Karpas-422 (cell line): Measurements from ENCODE around the gene RNF4. TPM values are rescaled to one million over a fixed set of nuclear protein-coding genes. Genes with fewer than 3 reads are reported as not detected.
"Not testable (repeated sequence)": the region's sequence is repeated elsewhere in the genome, so short reads cannot be mapped to it uniquely, and the experiment has no call there.

Experiments
- DNase-seq: peaks from one replicate; pipeline ENCODE4 v3.0.0-alpha.2; 2015
- H2AFZ ChIP-seq: fragments of 200-600 bp; sonication (generic); 2 replicates; pipeline ENCODE4 v1.6.1; 2014; ENCODE audit warnings: antibody characterized with exemption, low read length, mixed read lengths
- H3K27ac ChIP-seq: fragments of 200-600 bp; sonication (generic); 2 replicates; pipeline ENCODE4 v1.5.1; 2014; ENCODE audit warnings: mild to moderate bottlenecking, low read length, moderate library complexity
- H3K27me3 ChIP-seq: fragments of 200-600 bp; sonication (generic); 2 replicates; pipeline ENCODE4 v1.6.1; 2014; ENCODE audit warnings: low read length, mixed read lengths
- H3K36me3 ChIP-seq: fragments of 200-600 bp; sonication (generic); 2 replicates; pipeline ENCODE4 v1.6.1; 2014; ENCODE audit warnings: low read length, mixed read lengths; ENCODE audit not compliant: insufficient read depth
- H3K4me1 ChIP-seq: fragments of 200-600 bp; sonication (generic); 2 replicates; pipeline ENCODE4 v1.6.1; 2014; ENCODE audit warnings: mild to moderate bottlenecking, low read length, mixed read lengths
- H3K4me2 ChIP-seq: fragments of 200-600 bp; sonication (generic); 2 replicates; pipeline ENCODE4 v1.6.1; 2014; ENCODE audit warnings: low read length, low read depth, mild to moderate bottlenecking; ENCODE audit not compliant: poor library complexity, severe bottlenecking
- H3K4me3 ChIP-seq: fragments of 200-600 bp; sonication (generic); 2 replicates; pipeline ENCODE4 v1.5.1; 2014; ENCODE audit warnings: mild to moderate bottlenecking, antibody characterized with exemption, low read length, mixed read lengths
- H3K79me2 ChIP-seq: fragments of 200-600 bp; sonication (generic); 2 replicates; pipeline ENCODE4 v1.6.1; 2014; ENCODE audit warnings: mild to moderate bottlenecking, low read length, mixed read lengths
- H3K9ac ChIP-seq: fragments of 200-600 bp; sonication (generic); 2 replicates; pipeline ENCODE4 v1.6.0; 2014; ENCODE audit warnings: low read length
- H3K9me2 ChIP-seq: fragments of 200-600 bp; sonication (generic), shearing (Covaris generic); replicated peaks from 2 replicates; pipeline ENCODE4 v1.6.0; 2014; ENCODE audit warnings: mild to moderate bottlenecking, low read length, moderate library complexity; ENCODE audit not compliant: insufficient read depth
- H3K9me3 ChIP-seq: fragments of 300-700, 200-600 bp; sonication (generic); 2 replicates; pipeline ENCODE4 v1.6.1; 2014; ENCODE audit warnings: low read length, mixed read lengths
- H4K20me1 ChIP-seq: fragments of 200-600 bp; sonication (generic); 2 replicates; pipeline ENCODE4 v1.6.1; 2014; ENCODE audit warnings: mild to moderate bottlenecking, antibody characterized with exemption, low read length, low read depth; ENCODE audit not compliant: insufficient read depth
- total RNA-seq: library from RNA; depleted of rRNA; stranded (reverse); fragments of >200 nt; shearing (Covaris generic); gene quantifications from 2 replicates; pipeline ENCODE4 v1.2.3, GENCODE V29; 2014; ENCODE audit warnings: low replicate concordance

The RNF4 gene
- total RNA-seq, 1 experiment from 2014 or later, result 84.8 TPM

GRCh38 chr4:2426711-2427275, 42.1 kb upstream of the RNF4 start:
- Histone ChIP-seq H3K4me2 (no peak overlapping the region), H3K27ac (no peak overlapping the region), H3K36me3 (no peaks in the 10 kb centered on the region), H3K4me3 (no peak overlapping the region), H3K9me3 (no peaks in the 10 kb centered on the region), H3K27me3 (no peaks in the 10 kb centered on the region), H3K9ac (no peak overlapping the region), H2AFZ (no peak overlapping the region), H3K79me2 (no peaks in the 10 kb centered on the region), H3K9me2 (no peaks in the 10 kb centered on the region), H4K20me1 (no peaks in the 10 kb centered on the region; the same call in 1 of the 2 replicates), H3K4me1 (peaks cover 5% of the 10 kb centered on the region)
- DNase-seq, result no peak

GRCh38 chr4:2427383-2428334, 41.2 kb upstream of the RNF4 start:
- no peak overlapping the region for H3K27ac ChIP-seq
- no peaks in the 10 kb centered on the region; the same call in 1 of the 2 replicates for H4K20me1 ChIP-seq
- DNase-seq, result no peak
- H3K9me3 ChIP-seq, result no peaks in the 10 kb centered on the region
- no peak overlapping the region for H3K9ac ChIP-seq
- H3K79me2 ChIP-seq, result no peaks in the 10 kb centered on the region
- no peaks in the 10 kb centered on the region for H3K27me3 ChIP-seq
- H3K4me2 ChIP-seq, result no peak overlapping the region
- H3K9me2 ChIP-seq, result no peaks in the 10 kb centered on the region
- H2AFZ ChIP-seq, result no peak overlapping the region
- no peaks in the 10 kb centered on the region for H3K36me3 ChIP-seq
- no peak overlapping the region for H3K4me3 ChIP-seq
- H3K4me1 ChIP-seq, result no peaks in the 10 kb centered on the region

- Histone ChIP-seq H3K9me3 (no peaks in the 10 kb centered on the region), H3K4me3 (no peak overlapping the region), H3K4me2 (no peak overlapping the region), H3K36me3 (no peaks in the 10 kb centered on the region), H3K9ac (no peak overlapping the region), H3K27ac (no peak overlapping the region), H3K4me1 (no peaks in the 10 kb centered on the region), H3K9me2 (no peaks in the 10 kb centered on the region), H4K20me1 (no peaks in the 10 kb centered on the region), H3K79me2 (no peaks in the 10 kb centered on the region), H3K27me3 (no peaks in the 10 kb centered on the region), H2AFZ (no peak overlapping the region)
- DNase-seq, result no peak
Observed at GRCh38 chr4:2428496-2429213, 40.3 kb upstream of the RNF4 start.

- DNase-seq, H3K4me2 ChIP-seq, H3K27ac ChIP-seq, H3K79me2 ChIP-seq, H3K27me3 ChIP-seq, H4K20me1 ChIP-seq, H3K4me3 ChIP-seq, H3K9me3 ChIP-seq, H2AFZ ChIP-seq, H3K4me1 ChIP-seq, H3K36me3 ChIP-seq, H3K9me2 ChIP-seq, H3K9ac ChIP-seq: not testable (repeated sequence)
Observed at GRCh38 chr4:2429945-2430757, 38.8 kb upstream of the RNF4 start.

- no peaks in the 10 kb centered on the region for H3K9me3 ChIP-seq
- no peak overlapping the region for H3K4me3 ChIP-seq
- H3K36me3 ChIP-seq, result no peaks in the 10 kb centered on the region
- H3K4me1 ChIP-seq, result no peaks in the 10 kb centered on the region
- no peak overlapping the region for H3K27ac ChIP-seq
- H3K9ac ChIP-seq, result no peak overlapping the region
- DNase-seq, result no peak
- H3K4me2 ChIP-seq, result no peak overlapping the region
- no peak overlapping the region for H2AFZ ChIP-seq
- H3K79me2 ChIP-seq, result no peaks in the 10 kb centered on the region
- no peaks in the 10 kb centered on the region for H3K9me2 ChIP-seq
- no peaks in the 10 kb centered on the region for H4K20me1 ChIP-seq
- H3K27me3 ChIP-seq, result no peaks in the 10 kb centered on the region
Observed at GRCh38 chr4:2432004-2432403, 36.9 kb upstream of the RNF4 start.

GRCh38 chr4:2432991-2433530, 35.8 kb upstream of the RNF4 start:
- no peaks in the 10 kb centered on the region for H3K9me3 ChIP-seq
- H3K9ac ChIP-seq, result no peak overlapping the region
- H2AFZ ChIP-seq, result no peak overlapping the region
- H3K4me3 ChIP-seq, result no peak overlapping the region
- no peak overlapping the region for H3K27ac ChIP-seq
- H3K4me1 ChIP-seq, result no peaks in the 10 kb centered on the region
- H4K20me1 ChIP-seq, result no peaks in the 10 kb centered on the region
- H3K4me2 ChIP-seq, result no peak overlapping the region
- no peaks in the 10 kb centered on the region for H3K79me2 ChIP-seq
- no peaks in the 10 kb centered on the region for H3K27me3 ChIP-seq
- no peak for DNase-seq
- H3K9me2 ChIP-seq, result no peaks in the 10 kb centered on the region
- no peaks in the 10 kb centered on the region for H3K36me3 ChIP-seq

- Histone ChIP-seq H3K27ac (no peak overlapping the region), H4K20me1 (no peaks in the 10 kb centered on the region), H3K9ac (no peak overlapping the region)
Observed at GRCh38 chr4:2433609-2434350, 35.1 kb upstream of the RNF4 start.

More at GRCh38 chr4:2433609-2434350, 35.1 kb upstream of the RNF4 start:
- Histone ChIP-seq H2AFZ (no peak overlapping the region), H3K4me1 (no peaks in the 10 kb centered on the region), H3K4me3 (no peak overlapping the region), H3K27me3 (no peaks in the 10 kb centered on the region), H3K9me3 (no peaks in the 10 kb centered on the region), H3K79me2 (no peaks in the 10 kb centered on the region), H3K36me3 (no peaks in the 10 kb centered on the region), H3K9me2 (no peaks in the 10 kb centered on the region), H3K4me2 (no peak overlapping the region)
- no peak for DNase-seq
